Epithelial cell of esophagus (primary cell): ENCODE measurements around the gene NXN.
A peak's percentile ranks its signal among the peaks of the same experiment; 100 is the strongest.

Experiments used
- DNase-seq: peaks from one replicate; pipeline ENCODE4 v3.0.0; 2010; ENCODE audit warnings: low read depth
- H3K4me3 ChIP-seq: 2 replicates; pipeline ENCODE4 v1.5.1; 2011; ENCODE audit warnings: mild to moderate bottlenecking, low read length, control low read depth
- TF ChIP-seq, protein P1 (sequence below): IDR thresholded peaks from 2 replicates; pipeline ENCODE4 v1.5.1; 2011; ENCODE audit warnings: low read depth, mild to moderate bottlenecking, low read length, control low read depth, inconsistent platforms; ENCODE audit not compliant: insufficient read depth; ENCODE audit errors: missing control alignments

The NXN gene

DNA sequence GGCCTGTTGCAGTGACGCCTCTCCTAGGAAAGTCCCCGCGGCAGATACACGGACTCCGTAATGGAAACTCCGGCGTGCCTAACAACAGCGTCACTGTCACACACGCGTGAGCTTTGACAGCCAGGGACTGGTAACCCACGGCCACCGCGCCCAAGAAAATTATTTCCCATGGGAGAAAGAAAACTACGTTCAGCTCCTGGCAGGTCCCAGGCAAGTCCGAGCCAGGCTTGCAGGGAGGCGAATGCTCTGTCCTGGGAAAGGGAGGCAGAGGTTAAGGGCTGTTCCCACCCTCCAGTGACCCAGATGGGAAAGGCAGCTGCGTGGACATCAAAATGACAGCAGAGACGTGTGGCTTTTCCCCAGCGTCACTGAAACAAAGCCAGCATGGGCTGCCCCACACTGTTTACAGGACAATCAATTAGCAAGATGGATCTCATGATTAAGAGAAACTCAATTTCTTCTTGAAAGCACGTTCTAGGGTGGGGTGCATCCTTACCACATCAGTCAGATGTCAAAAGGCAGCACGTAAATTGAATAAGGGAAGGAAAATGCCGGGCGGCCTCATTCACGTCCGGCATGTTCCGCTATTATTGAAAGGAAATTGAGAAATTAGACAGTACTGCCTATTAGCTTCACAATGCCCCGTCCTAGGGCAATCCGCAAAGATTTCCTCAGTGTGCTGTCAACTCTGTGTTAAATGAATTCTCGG, 82.5 kb downstream of the NXN start:
- H3K4me3 ChIP-seq: no peak overlapping the region
- TF ChIP-seq, protein P1, sequence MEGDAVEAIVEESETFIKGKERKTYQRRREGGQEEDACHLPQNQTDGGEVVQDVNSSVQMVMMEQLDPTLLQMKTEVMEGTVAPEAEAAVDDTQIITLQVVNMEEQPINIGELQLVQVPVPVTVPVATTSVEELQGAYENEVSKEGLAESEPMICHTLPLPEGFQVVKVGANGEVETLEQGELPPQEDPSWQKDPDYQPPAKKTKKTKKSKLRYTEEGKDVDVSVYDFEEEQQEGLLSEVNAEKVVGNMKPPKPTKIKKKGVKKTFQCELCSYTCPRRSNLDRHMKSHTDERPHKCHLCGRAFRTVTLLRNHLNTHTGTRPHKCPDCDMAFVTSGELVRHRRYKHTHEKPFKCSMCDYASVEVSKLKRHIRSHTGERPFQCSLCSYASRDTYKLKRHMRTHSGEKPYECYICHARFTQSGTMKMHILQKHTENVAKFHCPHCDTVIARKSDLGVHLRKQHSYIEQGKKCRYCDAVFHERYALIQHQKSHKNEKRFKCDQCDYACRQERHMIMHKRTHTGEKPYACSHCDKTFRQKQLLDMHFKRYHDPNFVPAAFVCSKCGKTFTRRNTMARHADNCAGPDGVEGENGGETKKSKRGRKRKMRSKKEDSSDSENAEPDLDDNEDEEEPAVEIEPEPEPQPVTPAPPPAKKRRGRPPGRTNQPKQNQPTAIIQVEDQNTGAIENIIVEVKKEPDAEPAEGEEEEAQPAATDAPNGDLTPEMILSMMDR: no peak

GRCh38 chr17:896454-896853, 83.1 kb downstream of the NXN start:
- DNase-seq: no peak
- no peak overlapping the region for H3K4me3 ChIP-seq
- TF ChIP-seq, protein P1: no peak

More for the DNA sequence above, 82.5 kb downstream of the NXN start:
- DNase-seq: peak; percentile 47

DNA sequence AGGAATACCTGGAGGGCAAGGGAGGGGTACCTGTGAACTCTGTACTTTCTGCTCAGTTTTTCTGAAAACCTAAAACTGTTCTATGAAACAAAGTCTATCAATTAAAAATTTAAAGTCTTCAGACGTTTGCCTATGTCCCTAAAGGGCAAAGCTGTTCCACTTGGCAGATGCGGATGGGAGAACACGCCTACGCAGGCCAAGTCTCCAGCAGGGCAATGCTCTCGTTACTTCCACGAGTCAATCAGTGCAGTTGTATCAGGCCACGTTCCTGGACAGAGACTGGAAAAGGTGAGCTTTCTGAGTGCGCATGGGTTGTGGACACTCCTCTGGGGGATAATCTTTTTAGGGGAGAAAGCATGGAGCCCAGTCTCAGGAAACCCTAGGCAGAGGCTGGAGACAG, 86.6 kb downstream of the NXN start:
- H3K4me3 ChIP-seq: no peak overlapping the region
- TF ChIP-seq, protein P1: no peak
- DNase-seq: no peak

DNA sequence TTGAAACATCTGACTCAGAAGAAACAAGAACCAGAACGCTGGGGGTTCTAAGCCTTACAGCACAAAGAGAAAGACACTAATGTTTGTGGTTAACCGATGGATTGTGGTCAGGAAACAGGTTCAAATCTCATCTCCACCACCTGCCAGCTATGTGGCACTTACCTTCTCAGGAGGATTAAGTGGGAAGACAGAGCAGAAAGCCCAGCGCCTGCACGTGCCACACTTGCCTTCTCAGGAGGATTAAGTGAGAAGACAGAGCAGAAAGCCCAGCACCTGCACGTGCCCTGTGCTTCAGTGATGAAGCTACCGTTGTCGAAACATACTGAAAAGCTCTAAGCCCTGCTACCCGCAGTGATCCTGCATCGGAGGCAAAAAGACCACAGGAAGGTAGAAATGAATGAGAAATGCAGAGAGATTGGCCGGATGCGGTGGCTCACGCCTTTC, 90.6 kb downstream of the NXN start:
- TF ChIP-seq, protein P1: no peak

GRCh38 chr17:887551-888209, 91.9 kb downstream of the NXN start:
- TF ChIP-seq, protein P1: no peak

More for the DNA sequence above, 90.6 kb downstream of the NXN start:
- no peak overlapping the region for H3K4me3 ChIP-seq
- no peak for DNase-seq

DNA sequence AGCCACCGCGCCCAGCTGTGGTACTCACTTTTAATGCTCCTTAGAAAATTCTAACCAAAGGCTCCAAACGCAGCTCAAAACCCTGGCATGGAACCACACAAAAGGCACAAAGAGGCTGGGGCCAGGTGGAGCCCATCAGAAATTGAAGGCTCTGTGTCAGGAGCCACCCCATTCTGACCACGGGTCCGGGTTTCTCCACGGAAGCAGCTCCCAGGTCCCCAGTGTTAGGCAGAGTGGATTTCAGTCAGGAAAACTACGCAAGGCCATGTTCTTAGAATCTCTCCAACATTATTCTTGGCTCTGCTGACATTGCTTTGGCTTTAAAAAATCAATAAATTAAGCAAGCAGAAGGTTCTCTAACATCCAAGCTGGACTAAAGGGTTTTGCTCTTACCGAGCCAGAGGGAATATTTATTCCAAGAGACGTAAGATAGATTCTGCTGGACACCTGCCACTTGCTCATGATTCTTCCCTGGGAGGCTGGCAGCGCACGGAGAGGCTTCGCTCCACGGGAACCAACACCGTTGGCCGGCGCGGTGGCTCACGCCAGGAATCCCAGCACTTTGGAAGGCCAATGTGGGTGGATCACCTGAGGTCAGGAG, 93.5 kb downstream of the NXN start:
- no peak overlapping the region for H3K4me3 ChIP-seq
- DNase-seq: no peak
- TF ChIP-seq, protein P1: no peak

More at GRCh38 chr17:887551-888209, 91.9 kb downstream of the NXN start:
- no peak for DNase-seq
- H3K4me3 ChIP-seq: no peak overlapping the region

DNA sequence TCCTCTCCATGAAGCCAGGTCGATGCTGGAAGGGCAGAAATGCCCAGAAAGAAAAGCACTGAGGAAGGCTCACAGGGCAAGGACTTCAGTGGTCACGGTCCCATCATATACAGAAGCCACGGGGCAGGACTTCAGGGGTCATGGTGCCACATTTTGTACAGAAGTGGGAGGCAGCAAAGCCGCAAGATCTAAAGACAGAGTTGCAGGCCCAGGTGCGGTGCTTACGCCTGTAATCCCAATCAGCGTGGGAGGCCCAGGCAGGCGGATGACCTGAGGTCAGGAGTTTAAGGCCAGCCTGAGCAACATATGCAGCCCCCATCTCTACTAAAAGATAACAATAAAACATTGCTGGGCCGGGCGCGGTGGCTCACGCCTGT, 96.0 kb downstream of the NXN start:
- DNase-seq: no peak
- no peak overlapping the region for H3K4me3 ChIP-seq
- TF ChIP-seq, protein P1: no peak
